SK-N-SH (cell line): ENCODE results near the gene ST6GALNAC5. TPM values are rescaled to one million over a fixed set of nuclear protein-coding genes. Genes with fewer than 3 reads are reported as not detected.

Source experiments
- CTCF ChIA-PET: fragments of 300-600, 350-600 bp; formaldehyde crosslinking; extraction: SDS; loops from one replicate; lab custom pipeline; 2021; lab: Yijun Ruan, JAX
- POLR2A ChIA-PET: fragments of 350-600 bp; sonication (Branson Sonifier 250); formaldehyde crosslinking; extraction: SDS; loops from one replicate; lab custom pipeline; 2020; ENCODE audit warnings: antibody characterized with exemption, inconsistent platforms; lab: Yijun Ruan, JAX
- DNase-seq: peaks from one replicate; pipeline ENCODE4 v3.0.0; 2012
- H2AFZ ChIP-seq: fragments of 200-600 bp; sonication (generic); 2 replicates; pipeline ENCODE4 v1.8.1; 2016; ENCODE audit warnings: antibody characterized with exemption, mild to moderate bottlenecking, low read depth
- H3F3A ChIP-seq: fragments of 200-600 bp; sonication (generic); replicated peaks from 2 replicates; pipeline ENCODE3; 2016; ENCODE audit warnings: antibody characterized with exemption, mild to moderate bottlenecking; ENCODE audit not compliant: insufficient read depth
- H3K27ac ChIP-seq, 2 experiments: fragments of 200-500 bp in 1 of 2; fragments of 200-600 bp in 1 of 2; sonication (Bioruptor generic) in 1 of 2; sonication (generic), shearing (Covaris generic) in 1 of 2; 2 replicates each; pipeline versions ENCODE4 v1.5.1 to v1.6.1; 2014 to 2016; ENCODE audit warnings: low read depth in 2 of 2, inconsistent platforms in 1 of 2, low read length in 1 of 2, mild to moderate bottlenecking in 1 of 2, mixed read lengths in 1 of 2
- H3K27me3 ChIP-seq: fragments of 200-600 bp; sonication (generic), shearing (Covaris generic); 2 replicates; pipeline ENCODE4 v1.6.1; 2016; ENCODE audit warnings: mixed run types; ENCODE audit not compliant: insufficient read depth
- H3K36me3 ChIP-seq, 2 experiments: fragments of 200-500 bp in 1 of 2; fragments of 200-600 bp in 1 of 2; sonication (Bioruptor generic) in 1 of 2; sonication (generic) in 1 of 2; replicated peaks in 1 of 2; 2 replicates each; pipeline versions ENCODE3 to v1.5.1; 2014 to 2016; ENCODE audit warnings: low read length in 1 of 2, mild to moderate bottlenecking in 1 of 2; ENCODE audit not compliant: insufficient read depth in 2 of 2, control insufficient read depth in 1 of 2
- H3K4me1 ChIP-seq, 2 experiments: fragments of 200-500 bp in 1 of 2; fragments of 200-600 bp in 1 of 2; sonication (Bioruptor generic) in 1 of 2; sonication (generic), shearing (Covaris generic) in 1 of 2; 2 replicates each; pipeline versions ENCODE4 v1.5.1 to v1.6.1; 2014 to 2016; ENCODE audit warnings: low read depth in 1 of 2, low read length in 1 of 2, mixed run types in 1 of 2; ENCODE audit not compliant: insufficient read depth in 2 of 2, control insufficient read depth in 1 of 2
- H3K4me2 ChIP-seq: fragments of 200-600 bp; sonication (generic), shearing (Covaris generic); 2 replicates; pipeline ENCODE4 v1.6.1; 2017; ENCODE audit warnings: mixed run types
- H3K4me3 ChIP-seq, 2 experiments: fragments of 200-500 bp in 1 of 2; fragments of 200-600 bp in 1 of 2; sonication (Bioruptor generic) in 1 of 2; sonication (generic), shearing (Covaris generic) in 1 of 2; 2 replicates each; pipeline versions ENCODE4 v1.5.1 to v1.8.1; 2014 to 2016; ENCODE audit warnings: low read depth in 2 of 2, inconsistent platforms in 1 of 2, low read length in 1 of 2, mild to moderate bottlenecking in 1 of 2, mixed read lengths in 1 of 2, moderate library complexity in 1 of 2
- H3K79me2 ChIP-seq: fragments of 200-600 bp; sonication (generic); 2 replicates; pipeline ENCODE4 v1.8.1; 2017; ENCODE audit warnings: mild to moderate bottlenecking; ENCODE audit not compliant: insufficient read depth
- H3K9ac ChIP-seq: fragments of 200-600 bp; sonication (generic); 2 replicates; pipeline ENCODE4 v1.6.1; 2017; ENCODE audit warnings: mixed run types
- H3K9me2 ChIP-seq: fragments of 200-600 bp; sonication (generic); 2 replicates; pipeline ENCODE4 v1.6.1; 2017; ENCODE audit warnings: mixed run types
- H3K9me3 ChIP-seq: fragments of 200-600 bp; sonication (generic); 2 replicates; pipeline ENCODE4 v1.6.1; 2017; ENCODE audit warnings: mixed run types, mild to moderate bottlenecking, moderate library complexity
- H4K20me1 ChIP-seq: fragments of 200-600 bp; sonication (generic); 2 replicates; pipeline ENCODE4 v1.6.1; 2017; ENCODE audit warnings: mild to moderate bottlenecking, mixed run types; ENCODE audit not compliant: insufficient read depth
- CHD2 ChIP-seq: fragments of 150-350 bp; IDR thresholded peaks from 2 replicates; pipeline ENCODE4 v1.6.1; 2018; ENCODE audit warnings: low read length; ENCODE audit not compliant: partially characterized antibody
- FOSL2 ChIP-seq: IDR thresholded peaks from 2 replicates; pipeline ENCODE4 v1.4.0; 2012; ENCODE audit warnings: low read depth, mild to moderate bottlenecking, moderate library complexity, borderline replicate concordance
- FOXJ3 ChIP-seq: sonication (generic); formaldehyde crosslinking; IDR thresholded peaks from 2 replicates; pipeline ENCODE4 v1.5.1; 2020; ENCODE audit warnings: mild to moderate bottlenecking, missing genetic modification reagents
- GATA2 ChIP-seq: sonication (generic); formaldehyde crosslinking; IDR thresholded peaks from 2 replicates; pipeline ENCODE4 v1.5.0; 2020; ENCODE audit warnings: mild to moderate bottlenecking, missing genetic modification reagents
- JUND ChIP-seq: IDR thresholded peaks from 2 replicates; pipeline ENCODE4 v1.4.0; 2012
- MAX ChIP-seq: IDR thresholded peaks from 2 replicates; pipeline ENCODE4 v1.4.0; 2012; ENCODE audit warnings: low read depth
- MXI1 ChIP-seq: IDR thresholded peaks from 2 replicates; pipeline ENCODE4 v1.6.1; 2012; ENCODE audit warnings: mild to moderate bottlenecking, low read depth, low read length, improper control_type of control experiment
- NFIC ChIP-seq: IDR thresholded peaks from 2 replicates; pipeline ENCODE4 v1.4.0; 2012; ENCODE audit warnings: borderline replicate concordance
- POLR2AphosphoS5 ChIP-seq: IDR thresholded peaks from 2 replicates; pipeline ENCODE4 v1.6.1; 2012; ENCODE audit warnings: low read depth, low read length
- RAD21 ChIP-seq: IDR thresholded peaks from 2 replicates; pipeline ENCODE4 v1.6.1; 2012; ENCODE audit warnings: mild to moderate bottlenecking, low read length
- RCOR1 ChIP-seq: fragments of 150-350 bp; IDR thresholded peaks from 2 replicates; pipeline ENCODE4 v1.6.1; 2017; ENCODE audit warnings: antibody characterized with exemption, low read length
- TCF12 ChIP-seq: IDR thresholded peaks from 2 replicates; pipeline ENCODE4 v1.4.0; 2012
- WGBS: methylation state at CpG from one replicate; pipeline ENCODE4 v1.1.6; 2017; ENCODE audit warnings: low lambda C conversion rate; 5-methylcytosine and 5-hydroxymethylcytosine counted together
- polyA plus RNA-seq, 3 experiments: library from polyadenylated mRNA; depleted of rRNA; stranded (reverse); fragments of >200 nt; gene quantifications; 2 replicates each; pipeline ENCODE4 v1.2.3, GENCODE V29; 2012
- TF ChIP-seq, protein P1 (sequence below): IDR thresholded peaks from 2 replicates; pipeline ENCODE4 v1.4.0; 2012; ENCODE audit warnings: low read depth, borderline replicate concordance
- TF ChIP-seq, protein P2 (sequence below): fragments of 200-600 bp; sonication (generic); IDR thresholded peaks from 2 replicates; pipeline ENCODE4 v1.6.1; 2017; ENCODE audit warnings: antibody characterized with exemption, mild to moderate bottlenecking, moderate library complexity

Gene ST6GALNAC5
- polyA plus RNA-seq, 1 of the 3 experiments (the other 2 are of a cell fraction) = 10.6 TPM

DNA sequence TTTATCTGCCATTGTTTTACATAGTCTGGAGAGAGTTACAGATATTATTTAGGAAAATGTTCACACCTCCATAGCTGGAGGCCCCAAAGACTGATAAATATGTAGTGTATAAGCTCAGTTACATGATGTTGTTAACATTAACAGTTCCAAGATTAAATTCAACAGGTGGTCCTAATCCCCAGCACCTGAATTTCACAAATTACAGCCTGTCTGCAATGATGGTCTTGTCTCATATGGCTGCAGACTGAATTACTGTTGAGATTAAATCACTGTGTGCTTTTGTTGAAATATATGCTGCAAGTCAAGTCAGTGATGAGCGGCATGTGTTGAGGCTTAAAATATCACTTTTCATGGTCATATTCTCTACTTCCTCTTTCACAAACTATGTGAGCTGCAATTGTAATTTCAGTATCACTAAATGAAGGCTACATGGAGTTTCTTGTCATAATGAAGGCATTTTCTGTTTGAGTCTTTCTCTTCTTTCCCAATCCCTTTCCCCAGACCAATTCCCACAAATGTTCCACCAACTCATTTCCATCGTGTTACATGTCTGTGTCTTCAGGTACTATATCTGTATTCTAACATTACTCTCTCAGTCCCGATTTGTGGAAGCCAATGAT, 4.2 kb downstream of the ST6GALNAC5 start (continued):
- no peak for TF ChIP-seq CHD2
- TF ChIP-seq RAD21 = no peak
- TF ChIP-seq FOXJ3 = no peak
- TF ChIP-seq POLR2AphosphoS5 = no peak
- TF ChIP-seq NFIC = no peak

DNA sequence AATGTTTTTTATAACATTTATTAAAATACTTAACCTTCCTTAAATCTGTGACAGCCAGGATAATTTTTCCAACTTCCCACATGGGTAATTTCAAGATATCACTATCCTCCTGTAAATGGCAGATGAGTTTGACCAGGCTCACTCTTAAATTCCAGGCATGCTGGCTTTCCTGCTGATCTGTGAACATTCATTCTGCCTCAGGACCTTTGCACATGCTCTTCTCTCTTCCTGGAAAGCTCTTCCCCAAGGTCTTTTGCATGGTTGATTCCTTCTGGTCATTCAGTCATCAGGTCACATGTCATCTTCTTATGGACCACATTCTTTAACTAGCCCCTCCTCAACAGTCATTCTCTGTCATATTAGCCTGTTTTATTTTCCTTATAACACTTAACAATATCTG, 5.7 kb downstream of the ST6GALNAC5 start:
- CTCF ChIA-PET = interaction anchor here (2.1 kb wide), 1 partner anchor 253 kb away, joined by 7 read pairs; no protein-coding TSS in a partner anchor

DNA sequence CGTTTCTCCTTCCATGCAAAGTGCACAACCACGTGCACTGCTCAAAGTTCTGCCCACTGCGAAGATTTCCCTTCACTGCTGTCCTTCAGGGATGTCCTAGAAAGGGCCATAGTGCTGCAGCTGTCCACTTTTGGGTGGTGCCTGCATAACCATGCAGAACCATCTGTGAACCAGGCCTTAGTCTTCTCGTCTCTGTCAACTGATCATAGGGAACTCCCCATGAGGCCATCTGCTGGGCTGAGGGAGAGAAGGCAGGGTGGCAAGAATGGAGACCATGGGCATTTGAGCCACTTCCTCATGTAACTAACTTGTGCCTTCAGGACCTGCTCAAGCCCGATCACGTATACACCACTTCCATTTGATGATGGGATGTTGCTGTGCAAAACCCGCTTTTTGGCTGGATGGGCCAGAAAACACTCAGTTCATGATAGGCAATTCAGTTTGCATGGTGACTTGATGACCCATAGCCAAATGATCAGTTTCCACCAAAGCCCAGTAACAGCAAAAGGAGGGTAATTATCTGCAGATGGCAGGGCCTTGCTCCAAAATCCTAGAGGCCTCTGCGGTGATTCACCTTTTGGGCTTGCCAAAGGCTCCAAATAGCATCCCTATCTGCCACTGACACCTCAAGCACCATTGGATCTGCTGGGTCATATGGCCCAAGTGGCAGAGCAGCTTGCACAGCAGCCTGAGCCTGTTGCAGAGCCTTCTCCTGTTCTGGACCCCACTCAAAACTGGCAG, 9.5 kb downstream of the ST6GALNAC5 start:
- Histone ChIP-seq H3K36me3 (peaks cover 0 to 13% of the 10 kb centered on the region in 2 experiments), H3K9me2 (no peaks in the 10 kb centered on the region), H3K4me1 (peaks cover 0 to 7% of the 10 kb centered on the region in 2 experiments; a peak in 1 of 4 replicates), H3K4me2 (no peak overlapping the region), H3K9ac (no peak overlapping the region), H3K4me3 (no peak overlapping the region), H3K79me2 (no peaks in the 10 kb centered on the region), H4K20me1 (no peaks in the 10 kb centered on the region), H3K27me3 (no peaks in the 10 kb centered on the region), H3F3A (no peaks in the 10 kb centered on the region), H3K27ac (no peak overlapping the region), H3K9me3 (no peaks in the 10 kb centered on the region), H2AFZ (no peak overlapping the region)
- 88% methylated on average over 8 of the region's 8 CpGs for WGBS
- no peak for DNase-seq
- TF ChIP-seq NFIC (peak; percentile 40; the same call in 1 of the 2 replicates), MXI1 (no peak), MAX (no peak), RCOR1 (no peak), JUND (peak; percentile 35; the same call in 1 of the 2 replicates), TCF12 (peak; percentile 83), FOSL2 (peak; percentile 37; the same call in 1 of the 2 replicates)
- TF ChIP-seq, protein P1, sequence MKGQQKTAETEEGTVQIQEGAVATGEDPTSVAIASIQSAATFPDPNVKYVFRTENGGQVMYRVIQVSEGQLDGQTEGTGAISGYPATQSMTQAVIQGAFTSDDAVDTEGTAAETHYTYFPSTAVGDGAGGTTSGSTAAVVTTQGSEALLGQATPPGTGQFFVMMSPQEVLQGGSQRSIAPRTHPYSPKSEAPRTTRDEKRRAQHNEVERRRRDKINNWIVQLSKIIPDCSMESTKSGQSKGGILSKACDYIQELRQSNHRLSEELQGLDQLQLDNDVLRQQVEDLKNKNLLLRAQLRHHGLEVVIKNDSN = 0 out of 2 replicates have a peak, but pooled peaks have one; percentile 25
- TF ChIP-seq, protein P2, sequence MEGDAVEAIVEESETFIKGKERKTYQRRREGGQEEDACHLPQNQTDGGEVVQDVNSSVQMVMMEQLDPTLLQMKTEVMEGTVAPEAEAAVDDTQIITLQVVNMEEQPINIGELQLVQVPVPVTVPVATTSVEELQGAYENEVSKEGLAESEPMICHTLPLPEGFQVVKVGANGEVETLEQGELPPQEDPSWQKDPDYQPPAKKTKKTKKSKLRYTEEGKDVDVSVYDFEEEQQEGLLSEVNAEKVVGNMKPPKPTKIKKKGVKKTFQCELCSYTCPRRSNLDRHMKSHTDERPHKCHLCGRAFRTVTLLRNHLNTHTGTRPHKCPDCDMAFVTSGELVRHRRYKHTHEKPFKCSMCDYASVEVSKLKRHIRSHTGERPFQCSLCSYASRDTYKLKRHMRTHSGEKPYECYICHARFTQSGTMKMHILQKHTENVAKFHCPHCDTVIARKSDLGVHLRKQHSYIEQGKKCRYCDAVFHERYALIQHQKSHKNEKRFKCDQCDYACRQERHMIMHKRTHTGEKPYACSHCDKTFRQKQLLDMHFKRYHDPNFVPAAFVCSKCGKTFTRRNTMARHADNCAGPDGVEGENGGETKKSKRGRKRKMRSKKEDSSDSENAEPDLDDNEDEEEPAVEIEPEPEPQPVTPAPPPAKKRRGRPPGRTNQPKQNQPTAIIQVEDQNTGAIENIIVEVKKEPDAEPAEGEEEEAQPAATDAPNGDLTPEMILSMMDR = 0 out of 2 replicates have a peak, but pooled peaks have one; percentile 7
- CTCF ChIA-PET = no interaction called here
- POLR2A ChIA-PET = no interaction called here

More for the DNA sequence above, 5.7 kb downstream of the ST6GALNAC5 start:
- POLR2A ChIA-PET = no interaction called here
- Histone ChIP-seq H3K9ac (no peak overlapping the region), H3K4me2 (no peak overlapping the region), H3K36me3 (peaks cover 0 to 15% of the 10 kb centered on the region in 2 experiments), H4K20me1 (no peaks in the 10 kb centered on the region), H3K27me3 (no peaks in the 10 kb centered on the region), H3K4me1 (peaks cover 0 to 4% of the 10 kb centered on the region in 2 experiments; a peak in 2 of 4 replicates), H2AFZ (no peak overlapping the region), H3F3A (no peaks in the 10 kb centered on the region), H3K79me2 (no peaks in the 10 kb centered on the region), H3K9me2 (no peaks in the 10 kb centered on the region), H3K4me3 (no peak overlapping the region), H3K27ac (no peak overlapping the region), H3K9me3 (no peaks in the 10 kb centered on the region)
- DNase-seq = no peak
- no peak for TF ChIP-seq POLR2AphosphoS5
- no peak for TF ChIP-seq CHD2
- no peak for TF ChIP-seq GATA2 (CRISPR knock-in tag)
